ENCODE data around the gene GUCY1B1.
A peak's percentile ranks its signal among the peaks of the same experiment; 100 is the strongest.

Gene GUCY1B1

DNA sequence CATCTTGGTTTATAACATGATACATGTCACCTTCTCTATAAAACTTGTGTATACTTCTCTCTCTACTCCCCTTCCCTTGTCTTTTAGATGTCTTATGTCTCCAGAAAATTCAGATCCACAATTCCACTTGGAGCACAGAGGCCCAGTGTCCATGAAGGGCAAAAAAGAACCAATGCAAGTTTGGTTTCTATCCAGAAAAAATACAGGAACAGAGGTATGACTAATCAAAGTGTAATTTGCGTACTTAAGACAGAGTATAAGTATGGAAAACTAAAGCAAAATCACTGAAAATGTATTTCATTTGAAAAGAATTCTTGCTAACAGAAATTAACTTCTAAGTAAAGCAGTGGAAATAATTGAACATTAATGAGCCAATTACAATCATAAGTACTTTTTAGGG, 46.2 kb downstream of the GUCY1B1 start:
- no peak for TF ChIP-seq CTCF (IDR thresholded peaks at IDR 0.05; ENCODE audit: insufficient read depth, low read depth, low read length, missing control alignments)
- peak; percentile 12 for DNase-seq (ENCODE audit: low read depth)
- no peak overlapping the region for H3K4me3 ChIP-seq (ENCODE audit: low read length)

DNA sequence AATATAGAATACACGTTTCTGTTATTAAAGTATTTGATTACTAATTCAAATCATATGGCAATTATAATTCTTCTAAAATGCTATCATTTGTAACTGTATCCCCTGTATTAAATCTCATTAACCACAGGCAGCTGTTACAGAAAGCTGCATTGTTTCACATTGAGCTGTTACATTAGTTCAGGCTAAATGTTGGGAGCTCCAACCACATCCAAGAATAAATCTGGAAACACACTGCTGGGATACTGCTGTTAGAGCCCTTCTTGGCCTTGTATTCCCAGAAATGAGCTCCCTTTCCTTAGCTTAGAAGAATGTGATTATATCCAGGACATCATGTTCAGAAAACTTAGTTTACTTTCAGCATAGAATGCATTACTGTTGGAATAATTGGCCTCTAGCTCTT, 48.2 kb downstream of the GUCY1B1 start:
- H3K4me3 ChIP-seq (ENCODE audit: low read length), result no peak overlapping the region
- DNase-seq (ENCODE audit: low read depth), result no peak
- no peak for TF ChIP-seq CTCF (IDR thresholded peaks at IDR 0.05; ENCODE audit: insufficient read depth, low read depth, low read length, missing control alignments)

GRCh38 chr4:155809835-155810234, 51.0 kb downstream of the GUCY1B1 start:
- peak; percentile 83 for DNase-seq (ENCODE audit: low read depth)
- no peak overlapping the region for H3K4me3 ChIP-seq (ENCODE audit: low read length)
- peak; percentile 59 for TF ChIP-seq CTCF (IDR thresholded peaks at IDR 0.05; ENCODE audit: insufficient read depth, low read depth, low read length, missing control alignments)

DNA sequence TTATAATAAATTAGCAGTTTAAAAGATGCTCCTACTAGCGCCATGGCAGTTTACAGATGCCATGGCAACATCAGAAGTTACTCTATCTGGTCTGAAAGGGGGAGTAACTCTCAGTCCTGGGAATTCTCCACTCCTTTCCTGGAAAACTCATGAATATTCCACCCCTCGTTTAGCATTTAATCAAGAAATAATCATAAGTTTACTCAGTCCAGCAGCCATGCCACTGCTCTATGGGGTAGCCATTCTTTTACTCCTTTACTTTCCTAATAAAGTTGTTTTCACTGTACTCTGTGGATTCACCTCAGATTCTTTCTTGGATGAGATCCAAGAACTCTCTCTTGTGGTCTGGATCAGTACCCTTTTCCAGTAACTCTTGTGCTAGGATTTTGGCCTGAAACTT, 52.3 kb downstream of the GUCY1B1 start:
- TF ChIP-seq CTCF (IDR thresholded peaks at IDR 0.05; ENCODE audit: insufficient read depth, low read depth, low read length, missing control alignments), result no peak
- H3K4me3 ChIP-seq (ENCODE audit: low read length), result no peak overlapping the region
- no peak for DNase-seq (ENCODE audit: low read depth)

GRCh38 chr4:155818639-155819038, 59.8 kb downstream of the GUCY1B1 start:
- peak; percentile 79 for DNase-seq (ENCODE audit: low read depth)
- TF ChIP-seq CTCF (IDR thresholded peaks at IDR 0.05; ENCODE audit: insufficient read depth, low read depth, low read length, missing control alignments), result no peak
- no peak overlapping the region for H3K4me3 ChIP-seq (ENCODE audit: low read length)

DNA sequence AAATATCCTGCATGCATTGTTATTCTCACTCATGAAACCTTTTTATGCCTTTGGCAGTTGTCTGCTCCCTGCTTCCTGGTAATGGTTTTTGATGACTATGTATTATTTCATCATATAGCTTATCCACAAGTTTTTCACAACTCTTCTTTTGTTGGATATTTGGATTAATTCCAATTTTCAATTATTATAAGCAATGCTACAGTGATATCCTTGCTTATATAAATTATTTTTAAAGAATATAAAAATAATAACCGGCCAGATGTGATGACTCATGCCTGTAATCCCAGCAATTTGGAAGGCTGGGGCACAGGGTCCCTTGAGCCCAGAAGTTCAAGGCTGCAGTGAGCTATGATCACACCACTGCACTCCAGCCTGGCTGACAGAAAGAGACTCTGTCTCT, 60.2 kb downstream of the GUCY1B1 start:
- DNase-seq (ENCODE audit: low read depth), result peak; percentile 64
- H3K4me3 ChIP-seq (ENCODE audit: low read length), result no peak overlapping the region
- TF ChIP-seq CTCF (IDR thresholded peaks at IDR 0.05; ENCODE audit: insufficient read depth, low read depth, low read length, missing control alignments), result no peak

DNA sequence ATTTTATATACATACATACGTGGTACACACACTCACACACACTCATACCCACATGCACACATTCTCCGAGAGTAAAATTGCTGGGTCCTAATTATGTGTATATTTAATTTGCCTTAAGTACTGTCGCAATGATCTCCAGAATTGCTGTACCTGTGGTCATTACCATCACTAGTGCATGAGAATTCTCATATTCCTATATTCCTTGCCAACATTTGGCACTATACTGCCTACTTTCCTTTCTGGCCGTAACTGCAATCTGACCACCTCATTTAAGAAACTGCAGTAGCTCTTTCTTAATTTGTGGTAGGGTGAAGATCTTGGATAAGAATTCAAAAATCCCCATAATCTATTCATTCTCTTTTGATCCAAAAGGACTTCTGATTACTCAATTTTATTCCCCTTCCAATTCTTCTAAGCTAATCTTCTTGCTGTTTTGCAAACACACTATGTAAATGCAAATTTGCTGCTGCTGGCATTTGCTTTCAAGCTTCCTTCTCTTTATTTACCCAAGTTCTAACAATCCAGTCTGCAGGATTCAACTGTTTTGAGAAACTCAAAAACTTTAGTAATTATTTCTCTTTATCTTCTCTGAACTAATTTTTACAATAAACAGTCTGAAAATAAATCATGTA, 62.2 kb downstream of the GUCY1B1 start:
- no peak overlapping the region for H3K4me3 ChIP-seq (ENCODE audit: low read length)
- no peak for TF ChIP-seq CTCF (IDR thresholded peaks at IDR 0.05; ENCODE audit: insufficient read depth, low read depth, low read length, missing control alignments)
- no peak for DNase-seq (ENCODE audit: low read depth)

All from epithelial cell of esophagus (primary cell).